ENCODE results near the gene MCC. TPM values are rescaled to one million over a fixed set of nuclear protein-coding genes. Genes with fewer than 3 reads are reported as not detected.
A peak's percentile ranks its signal among the peaks of the same experiment; 100 is the strongest.

The MCC gene
- total RNA-seq, 1 experiment from 2014 or later = 7.1 TPM

GRCh38 chr5:112995764-112996618 is 492.3 kb downstream of the MCC start:
- H3K4me2 ChIP-seq (ENCODE audit: low read length) = no peak overlapping the region
- POLR2A ChIA-PET (ENCODE audit: unreplicated experiment) = no interaction called here
- no TSS peak for BruUV-seq (replicated peaks)
- H3F3A ChIP-seq (ENCODE audit: low read length, unreplicated experiment) = no peaks in the 10 kb centered on the region
- H3K4me1 ChIP-seq (ENCODE audit: insufficient read depth, low read length) = peaks cover 11% of the 10 kb centered on the region
- DNase-seq (peak; percentile 90), ATAC-seq (peak; percentile 78)
- no peaks in the 10 kb centered on the region for H3K9me2 ChIP-seq (replicated peaks; ENCODE audit: low read length)
- no peaks in the 10 kb centered on the region for H3K9me3 ChIP-seq (ENCODE audit: low read length)
- intact Hi-C loops (cut with micrococcal nuclease) = loop anchor here (1.0 to 2.0 kb wide), 4 partner anchors 42 to 610 kb away; no protein-coding TSS in a partner anchor
- no peak overlapping the region for H3K9ac ChIP-seq (ENCODE audit: low read length)
- CTCF ChIA-PET = interaction anchor here (0.6 to 1.3 kb wide), 7 partner anchors 16 to 535 kb away, joined by 3 to 5 read pairs (median 4); no protein-coding TSS in a partner anchor
- H3K4me3 ChIP-seq (ENCODE audit: low read length) = no peak overlapping the region
- H4K20me1 ChIP-seq (ENCODE audit: low read length) = no peaks in the 10 kb centered on the region
- H3K36me3 ChIP-seq (ENCODE audit: low read depth, low read length) = peaks cover 3% of the 10 kb centered on the region; the same call in 1 of the 2 replicates
- H2AFZ ChIP-seq (ENCODE audit: low read length) = no peak overlapping the region
- H3K27ac ChIP-seq (ENCODE audit: low read length) = no peak overlapping the region
- H3K79me2 ChIP-seq (ENCODE audit: low read length) = peaks cover 31% of the 10 kb centered on the region
- H3K27me3 ChIP-seq (ENCODE audit: low read length) = no peaks in the 10 kb centered on the region
- TF ChIP-seq EZH2phosphoT487 (IDR thresholded peaks at IDR 0.05; ENCODE audit: borderline replicate concordance, low read length) = no peak
- TF ChIP-seq, protein P1, sequence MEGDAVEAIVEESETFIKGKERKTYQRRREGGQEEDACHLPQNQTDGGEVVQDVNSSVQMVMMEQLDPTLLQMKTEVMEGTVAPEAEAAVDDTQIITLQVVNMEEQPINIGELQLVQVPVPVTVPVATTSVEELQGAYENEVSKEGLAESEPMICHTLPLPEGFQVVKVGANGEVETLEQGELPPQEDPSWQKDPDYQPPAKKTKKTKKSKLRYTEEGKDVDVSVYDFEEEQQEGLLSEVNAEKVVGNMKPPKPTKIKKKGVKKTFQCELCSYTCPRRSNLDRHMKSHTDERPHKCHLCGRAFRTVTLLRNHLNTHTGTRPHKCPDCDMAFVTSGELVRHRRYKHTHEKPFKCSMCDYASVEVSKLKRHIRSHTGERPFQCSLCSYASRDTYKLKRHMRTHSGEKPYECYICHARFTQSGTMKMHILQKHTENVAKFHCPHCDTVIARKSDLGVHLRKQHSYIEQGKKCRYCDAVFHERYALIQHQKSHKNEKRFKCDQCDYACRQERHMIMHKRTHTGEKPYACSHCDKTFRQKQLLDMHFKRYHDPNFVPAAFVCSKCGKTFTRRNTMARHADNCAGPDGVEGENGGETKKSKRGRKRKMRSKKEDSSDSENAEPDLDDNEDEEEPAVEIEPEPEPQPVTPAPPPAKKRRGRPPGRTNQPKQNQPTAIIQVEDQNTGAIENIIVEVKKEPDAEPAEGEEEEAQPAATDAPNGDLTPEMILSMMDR (conservative IDR thresholded peaks at IDR 0.05; ENCODE audit: low read depth, low read length) = peak; percentile 97
- no peak for TF ChIP-seq EZH2 (IDR thresholded peaks at IDR 0.05; ENCODE audit: low read length, unreplicated experiment)

- Histone ChIP-seq H3K4me2 (ENCODE audit: low read length) (no peak overlapping the region), H3K79me2 (ENCODE audit: low read length) (peaks cover 89% of the 10 kb centered on the region), H3K27me3 (ENCODE audit: low read length) (no peaks in the 10 kb centered on the region), H3K4me3 (ENCODE audit: low read length) (no peak overlapping the region), H4K20me1 (ENCODE audit: low read length) (no peaks in the 10 kb centered on the region), H3K4me1 (ENCODE audit: insufficient read depth, low read length) (no peaks in the 10 kb centered on the region), H3K27ac (ENCODE audit: low read length) (no peak overlapping the region), H3F3A (ENCODE audit: low read length, unreplicated experiment) (no peaks in the 10 kb centered on the region), H3K9ac (ENCODE audit: low read length) (no peak overlapping the region), H3K9me3 (ENCODE audit: low read length) (no peaks in the 10 kb centered on the region), H2AFZ (ENCODE audit: low read length) (no peak overlapping the region), H3K9me2 (replicated peaks; ENCODE audit: low read length) (no peaks in the 10 kb centered on the region), H3K36me3 (ENCODE audit: low read depth, low read length) (no peaks in the 10 kb centered on the region; the same call in 1 of the 2 replicates)
- intact Hi-C loops (cut with micrococcal nuclease) = no loop called here
- POLR2A ChIA-PET (ENCODE audit: unreplicated experiment) = no interaction called here
- CTCF ChIA-PET = no interaction called here
- ATAC-seq (no peak), DNase-seq (no peak)
- BruUV-seq (replicated peaks) = no TSS peak
- TF ChIP-seq, protein P1 (conservative IDR thresholded peaks at IDR 0.05; ENCODE audit: low read depth, low read length) = no peak
- no peak for TF ChIP-seq EZH2 (IDR thresholded peaks at IDR 0.05; ENCODE audit: low read length, unreplicated experiment)
- no peak for TF ChIP-seq EZH2phosphoT487 (IDR thresholded peaks at IDR 0.05; ENCODE audit: borderline replicate concordance, low read length)
Observed at GRCh38 chr5:112986224-112986623, 502.0 kb downstream of the MCC start.

DNA sequence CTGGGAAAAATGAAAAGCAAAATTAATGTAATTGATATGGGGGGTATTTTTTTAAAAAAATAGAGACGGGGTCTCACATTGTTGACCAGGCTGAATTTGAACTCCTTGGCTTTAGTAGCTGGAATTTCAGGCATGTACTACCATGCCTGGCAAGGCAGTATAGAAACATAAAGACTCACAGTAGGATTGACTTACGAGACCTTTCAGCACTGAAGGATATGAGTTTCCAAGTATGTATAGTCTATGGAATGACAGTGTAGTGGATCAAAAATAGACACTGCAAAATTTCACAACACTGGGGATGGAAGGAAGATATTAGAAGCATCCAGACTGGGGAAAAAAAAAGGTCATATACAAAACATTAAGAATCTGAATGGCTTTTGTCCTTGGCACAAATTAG is 504.9 kb downstream of the MCC start:
- CTCF ChIA-PET = no interaction called here
- Histone ChIP-seq H2AFZ (ENCODE audit: low read length) (no peak overlapping the region), H3K4me1 (ENCODE audit: insufficient read depth, low read length) (peaks cover 11% of the 10 kb centered on the region; the same call in 1 of the 2 replicates), H3K4me3 (ENCODE audit: low read length) (no peak overlapping the region), H3K27me3 (ENCODE audit: low read length) (no peaks in the 10 kb centered on the region), H3K9me3 (ENCODE audit: low read length) (no peaks in the 10 kb centered on the region), H3K27ac (ENCODE audit: low read length) (no peak overlapping the region), H3K36me3 (ENCODE audit: low read depth, low read length) (no peaks in the 10 kb centered on the region; the same call in 1 of the 2 replicates), H3K9me2 (replicated peaks; ENCODE audit: low read length) (no peaks in the 10 kb centered on the region), H4K20me1 (ENCODE audit: low read length) (peaks cover 15% of the 10 kb centered on the region; the same call in 1 of the 2 replicates), H3F3A (ENCODE audit: low read length, unreplicated experiment) (no peaks in the 10 kb centered on the region), H3K9ac (ENCODE audit: low read length) (no peak overlapping the region), H3K79me2 (ENCODE audit: low read length) (peaks cover 90% of the 10 kb centered on the region), H3K4me2 (ENCODE audit: low read length) (no peak overlapping the region)
- POLR2A ChIA-PET (ENCODE audit: unreplicated experiment) = no interaction called here
- DNase-seq (no peak), ATAC-seq (no peak)
- BruUV-seq (replicated peaks) = no TSS peak
- intact Hi-C loops (cut with micrococcal nuclease) = no loop called here
- TF ChIP-seq, protein P1 (conservative IDR thresholded peaks at IDR 0.05; ENCODE audit: low read depth, low read length) = no peak
- TF ChIP-seq EZH2phosphoT487 (IDR thresholded peaks at IDR 0.05; ENCODE audit: borderline replicate concordance, low read length) = no peak
- no peak for TF ChIP-seq EZH2 (IDR thresholded peaks at IDR 0.05; ENCODE audit: low read length, unreplicated experiment)

Measured in PC-3 (cell line).